ENCODE results near the gene ZNF705A. TPM values are rescaled to one million over a fixed set of nuclear protein-coding genes. Genes with fewer than 3 reads are reported as not detected.
"Not testable (repeated sequence)": the region's sequence is repeated elsewhere in the genome, so short reads cannot be mapped to it uniquely, and the experiment has no call there.

ZNF705A gene
- polyA plus RNA-seq, 1 donor (not counting 4 experiments of a cell fraction or from before 2014, with no cell fraction given): not detected

- H3K4me3 ChIP-seq (ENCODE audit: control insufficient read depth in 2 of 3, extremely low read depth in 1 of 3, insufficient read depth in 2 of 3, low read depth in 1 of 3, low read length in 3 of 3); H3K4me1 ChIP-seq (ENCODE audit: control insufficient read depth, extremely low read depth, insufficient read depth, low read length); H2AFZ ChIP-seq (ENCODE audit: control insufficient read depth, low read length); H3K9ac ChIP-seq (ENCODE audit: control insufficient read depth, extremely low read depth, insufficient read depth, low read length); H3K79me2 ChIP-seq (ENCODE audit: control insufficient read depth, insufficient read depth, low read length); dilution Hi-C loops (cut with MboI; ENCODE audit: extremely low pct_ligation_motif_present, low sequenced_read_pairs); H4K20me1 ChIP-seq (ENCODE audit: control insufficient read depth, extremely low read depth, insufficient read depth, low read length); H3K9me3 ChIP-seq (ENCODE audit: control insufficient read depth, low read depth, low read length); FAIRE-seq; H3K27ac ChIP-seq (ENCODE audit: control insufficient read depth, insufficient read depth, low read length); H3K4me2 ChIP-seq (ENCODE audit: control insufficient read depth, extremely low read depth, insufficient read depth, low read depth, low read length); H3K27me3 ChIP-seq (ENCODE audit: control insufficient read depth, extremely low read depth, insufficient read depth, low read length); H3K36me3 ChIP-seq (ENCODE audit: control insufficient read depth in 2 of 2, extremely low read depth in 1 of 2, insufficient read depth in 2 of 2, low read length in 2 of 2); DNase-seq (ENCODE audit: low read depth, low spot score); H3K9me1 ChIP-seq (ENCODE audit: control insufficient read depth, extremely low read depth, insufficient read depth, low read length): not testable (repeated sequence)
Measured at GRCh38 chr12:8229486-8229885, 72.7 kb downstream of the ZNF705A start.

Other genes starting within 250 kb of the ZNF705A start
- gene SLC2A3, start 220.8 kb upstream of the ZNF705A start, polyA plus RNA-seq: 16.2 to 40.5 TPM (median 28.3 TPM) in 3 replicates
- gene FOXJ2, start 124.3 kb upstream of the ZNF705A start, polyA plus RNA-seq: 3.1 to 5.2 TPM (median 4.2 TPM) in 3 replicates
- 0.57 to 0.99 TPM (median 0.60 TPM) in 3 replicates for gene C3AR1, start 90.7 kb upstream of the ZNF705A start, polyA plus RNA-seq
- 19.8 to 26.2 TPM (median 23.7 TPM) in 3 replicates for gene NECAP1, start 74.7 kb upstream of the ZNF705A start, polyA plus RNA-seq
- gene CLEC4A, start 33.4 kb upstream of the ZNF705A start, polyA plus RNA-seq: 0.28 to 0.56 TPM (median 0.31 TPM) in 3 replicates
- gene FAM90A1, start 70.6 kb downstream of the ZNF705A start, polyA plus RNA-seq: 0.04 to 0.05 TPM in 2 of 3 replicates, not detected in the other

All from keratinocyte (primary cell).